ENCODE measurements around the gene SSH2.

SSH2 gene

DNA sequence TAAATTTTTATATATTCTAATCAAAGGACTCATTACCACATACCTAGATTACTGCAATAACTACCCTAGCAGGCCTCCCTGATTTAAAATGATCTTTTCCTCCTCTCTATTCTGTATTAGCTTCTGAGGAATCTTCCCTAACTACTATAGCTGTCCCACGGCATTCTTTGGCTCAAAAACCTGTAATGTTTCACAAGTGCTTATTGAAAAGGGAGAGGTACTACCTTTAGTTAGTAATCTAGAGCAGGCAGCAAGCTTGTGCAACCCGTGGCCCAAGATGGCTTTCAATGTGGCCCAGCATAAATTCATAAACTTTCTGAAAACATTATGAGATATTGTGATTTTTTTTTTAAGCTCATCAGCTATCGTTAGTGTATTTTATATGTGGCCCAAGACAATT, 236.3 kb downstream of the SSH2 start:
- Histone ChIP-seq H3K9me2 (replicated peaks; ENCODE audit: insufficient read depth, low read length) (no peaks in the 10 kb centered on the region), H3K27me3 (replicated peaks; ENCODE audit: insufficient read depth, low read length) (no peaks in the 10 kb centered on the region), H3F3A (ENCODE audit: insufficient read depth, low read length) (no peaks in the 10 kb centered on the region), H3K36me3 (replicated peaks; ENCODE audit: insufficient read depth, low read length) (no peaks in the 10 kb centered on the region; the same call in 1 of the 2 replicates), H3K9ac (ENCODE audit: low read length) (no peak overlapping the region), H4K20me1 (ENCODE audit: insufficient read depth, low read length) (no peaks in the 10 kb centered on the region), H3K79me2 (ENCODE audit: low read length) (no peaks in the 10 kb centered on the region), H3K4me1 (ENCODE audit: low read length) (no peaks in the 10 kb centered on the region), H2AFZ (ENCODE audit: low read length) (no peak overlapping the region), H3K27ac (ENCODE audit: low read length) (no peak overlapping the region), H3K4me2 (ENCODE audit: low read depth, low read length) (no peak overlapping the region), H3K9me3 (replicated peaks; ENCODE audit: insufficient read depth, low read length) (no peaks in the 10 kb centered on the region), H3K4me3 (ENCODE audit: low read length) (no peak overlapping the region)
- DNase-seq, result no peak
- TF ChIP-seq EZH2phosphoT487 (IDR thresholded peaks at IDR 0.05; ENCODE audit: low read length) (no peak), CTCF (IDR thresholded peaks at IDR 0.05; ENCODE audit: low read length) (no peak), EZH2 (optimal IDR thresholded peaks at IDR 0.05; ENCODE audit: low read depth, low read length) (no peak)

GRCh38 chr17:29687596-29687995, 242.4 kb downstream of the SSH2 start:
- Histone ChIP-seq H3K9me2 (replicated peaks; ENCODE audit: insufficient read depth, low read length) (no peaks in the 10 kb centered on the region), H3K27me3 (replicated peaks; ENCODE audit: insufficient read depth, low read length) (no peaks in the 10 kb centered on the region), H3K79me2 (ENCODE audit: low read length) (no peaks in the 10 kb centered on the region), H4K20me1 (ENCODE audit: insufficient read depth, low read length) (no peaks in the 10 kb centered on the region), H3K27ac (ENCODE audit: low read length) (no peak overlapping the region), H2AFZ (ENCODE audit: low read length) (no peak overlapping the region), H3K9me3 (replicated peaks; ENCODE audit: insufficient read depth, low read length) (no peaks in the 10 kb centered on the region), H3F3A (ENCODE audit: insufficient read depth, low read length) (no peaks in the 10 kb centered on the region), H3K4me3 (ENCODE audit: low read length) (no peak overlapping the region), H3K36me3 (replicated peaks; ENCODE audit: insufficient read depth, low read length) (no peaks in the 10 kb centered on the region), H3K9ac (ENCODE audit: low read length) (no peak overlapping the region), H3K4me2 (ENCODE audit: low read depth, low read length) (no peak overlapping the region), H3K4me1 (ENCODE audit: low read length) (no peaks in the 10 kb centered on the region)
- DNase-seq, result no peak
- TF ChIP-seq EZH2 (optimal IDR thresholded peaks at IDR 0.05; ENCODE audit: low read depth, low read length), result no peak
- TF ChIP-seq EZH2phosphoT487 (IDR thresholded peaks at IDR 0.05; ENCODE audit: low read length), result no peak
- TF ChIP-seq CTCF (IDR thresholded peaks at IDR 0.05; ENCODE audit: low read length), result no peak

DNA sequence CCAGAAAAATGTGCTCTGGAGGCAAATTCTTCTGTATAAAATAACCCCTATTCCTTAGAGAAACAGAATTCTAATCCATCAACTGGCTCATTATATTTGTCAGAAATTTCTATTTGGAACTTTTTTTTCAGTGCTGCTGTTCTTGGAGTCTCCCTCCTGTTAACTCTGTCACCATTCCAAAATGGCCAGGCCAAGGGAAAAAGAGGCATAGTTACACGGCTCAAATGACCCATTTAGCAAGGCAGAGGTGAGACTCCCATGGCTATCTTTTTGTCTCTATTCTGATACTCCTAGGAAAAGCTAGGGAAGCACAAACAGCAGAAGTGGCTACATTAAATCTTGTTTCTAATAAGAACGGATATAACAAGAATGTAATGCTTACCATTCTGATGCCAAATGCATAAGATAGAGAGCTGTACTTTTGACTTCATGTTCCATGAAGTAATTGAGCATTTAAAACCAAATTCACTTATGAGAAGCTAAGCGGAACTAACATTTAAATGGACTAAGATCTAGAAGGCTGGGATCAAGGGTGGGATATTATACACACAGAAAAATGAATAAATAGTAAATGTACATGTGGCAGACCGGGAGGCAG, 242.9 kb downstream of the SSH2 start:
- no peaks in the 10 kb centered on the region for H3K9me2 ChIP-seq (replicated peaks; ENCODE audit: insufficient read depth, low read length)
- no peaks in the 10 kb centered on the region for H3K36me3 ChIP-seq (replicated peaks; ENCODE audit: insufficient read depth, low read length)
- H3K4me2 ChIP-seq (ENCODE audit: low read depth, low read length), result no peak overlapping the region
- no peaks in the 10 kb centered on the region; the same call in 1 of the 2 replicates for H3F3A ChIP-seq (ENCODE audit: insufficient read depth, low read length)
- no peak overlapping the region for H3K4me3 ChIP-seq (ENCODE audit: low read length)
- no peak overlapping the region for H3K9ac ChIP-seq (ENCODE audit: low read length)
- no peaks in the 10 kb centered on the region for H3K9me3 ChIP-seq (replicated peaks; ENCODE audit: insufficient read depth, low read length)
- no peak overlapping the region for H2AFZ ChIP-seq (ENCODE audit: low read length)
- H3K79me2 ChIP-seq (ENCODE audit: low read length), result no peaks in the 10 kb centered on the region
- no peaks in the 10 kb centered on the region for H3K4me1 ChIP-seq (ENCODE audit: low read length)
- no peak overlapping the region for H3K27ac ChIP-seq (ENCODE audit: low read length)
- no peak for DNase-seq
- no peaks in the 10 kb centered on the region for H4K20me1 ChIP-seq (ENCODE audit: insufficient read depth, low read length)
- TF ChIP-seq CTCF (IDR thresholded peaks at IDR 0.05; ENCODE audit: low read length), result no peak
- no peaks in the 10 kb centered on the region for H3K27me3 ChIP-seq (replicated peaks; ENCODE audit: insufficient read depth, low read length)
